CD4-positive, alpha-beta T cell treated with Interleukin-15 for 4 hours (primary cell): ENCODE results near the gene LRPAP1.

Experiments
- DNase-seq: peaks from one replicate; pipeline ENCODE4 v3.0.0-alpha.2; 2020; ENCODE audit warnings: low spot score

LRPAP1 gene

DNA sequence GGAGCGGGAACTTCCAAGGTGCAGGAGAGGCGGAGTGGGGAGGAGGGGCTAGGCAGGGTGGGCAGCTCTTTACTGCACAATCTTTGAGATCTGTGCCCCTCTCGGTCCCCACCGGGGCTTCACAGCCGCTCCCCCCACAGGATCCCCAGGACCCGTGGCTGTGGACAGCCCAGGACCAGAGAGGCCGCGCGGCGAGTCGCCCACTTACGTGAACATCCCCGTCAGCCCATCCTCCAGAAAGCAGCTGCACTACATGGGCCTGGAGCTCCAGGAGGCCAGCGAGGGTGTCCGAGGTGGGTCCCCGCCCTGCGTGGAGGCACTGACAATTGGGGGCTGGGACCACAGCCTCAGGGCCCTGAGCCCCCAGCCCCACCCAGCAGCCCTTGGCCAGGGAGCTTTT lies 32.1 kb downstream of the LRPAP1 start:
- DNase-seq: no peak

DNA sequence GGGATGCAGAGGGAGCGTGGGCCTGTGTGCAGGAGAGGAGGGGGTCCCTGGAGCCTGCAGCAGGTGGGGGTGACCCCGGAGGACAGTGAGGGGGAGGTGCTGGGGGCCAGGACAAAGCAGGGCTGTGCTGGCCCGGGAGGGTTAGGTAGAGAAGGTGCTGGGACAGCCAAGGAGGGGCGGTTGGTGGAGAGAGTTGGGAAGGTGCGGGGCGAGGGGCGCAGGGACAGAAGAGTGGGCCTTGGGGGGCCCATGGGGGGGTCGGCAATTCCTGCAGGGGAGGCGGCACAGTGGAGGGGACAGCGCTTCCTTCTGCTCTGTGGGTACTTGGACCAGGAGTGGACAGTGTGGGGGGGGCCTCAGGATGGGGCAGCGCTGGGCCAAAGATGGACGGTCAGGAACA lies 32.5 kb downstream of the LRPAP1 start:
- no peak for DNase-seq

DNA sequence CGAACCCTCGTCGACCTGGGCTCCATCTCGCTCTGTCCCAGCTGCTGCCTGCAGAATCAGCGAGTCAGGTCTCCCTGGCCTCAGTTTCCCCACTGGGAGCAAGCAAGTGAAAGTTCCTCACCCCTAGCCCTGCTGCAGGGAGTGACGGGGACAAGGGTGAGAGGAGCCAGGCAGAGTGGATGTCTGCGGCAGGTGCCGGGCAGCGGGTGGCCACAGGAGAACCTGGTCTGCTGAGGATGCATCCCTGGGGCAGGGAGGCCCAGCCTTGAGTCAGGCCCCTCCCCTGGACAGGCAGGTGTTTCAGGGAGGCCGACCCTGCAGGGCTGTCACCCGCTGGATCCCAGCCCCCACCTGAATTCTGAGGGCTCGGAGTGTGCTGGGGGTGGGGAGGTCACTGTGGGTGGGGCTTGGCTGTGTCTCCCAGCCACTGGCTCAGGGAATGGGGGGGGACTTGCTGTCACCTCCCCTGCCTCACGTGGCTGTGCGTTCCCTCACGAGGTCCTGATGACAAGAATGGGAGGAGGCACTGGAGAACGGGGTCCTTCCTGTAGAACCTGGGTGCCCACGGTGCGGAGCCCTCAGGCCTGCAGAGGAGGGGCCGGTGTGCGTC lies 33.2 kb downstream of the LRPAP1 start:
- no peak for DNase-seq

DNA sequence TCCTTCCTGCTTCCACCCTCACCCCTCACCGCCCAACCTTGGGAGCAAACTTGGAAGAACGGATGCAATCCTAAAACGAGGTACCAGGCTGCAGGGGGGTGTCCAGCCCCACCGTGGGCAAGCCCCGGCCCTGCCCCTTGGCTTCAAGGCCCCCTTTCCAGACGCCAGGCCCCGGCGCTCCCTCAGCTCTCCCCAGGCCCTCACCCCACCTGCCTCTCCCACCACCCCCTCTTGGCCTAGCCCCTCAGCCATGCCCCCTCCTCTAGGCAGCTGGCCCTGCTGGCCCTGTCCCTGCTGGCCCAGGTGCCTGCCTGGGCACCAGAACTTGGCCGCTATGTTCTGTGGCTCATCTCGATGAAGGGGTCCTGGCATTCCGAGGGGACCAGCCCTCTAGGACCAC lies 33.8 kb downstream of the LRPAP1 start:
- no peak for DNase-seq

DNA sequence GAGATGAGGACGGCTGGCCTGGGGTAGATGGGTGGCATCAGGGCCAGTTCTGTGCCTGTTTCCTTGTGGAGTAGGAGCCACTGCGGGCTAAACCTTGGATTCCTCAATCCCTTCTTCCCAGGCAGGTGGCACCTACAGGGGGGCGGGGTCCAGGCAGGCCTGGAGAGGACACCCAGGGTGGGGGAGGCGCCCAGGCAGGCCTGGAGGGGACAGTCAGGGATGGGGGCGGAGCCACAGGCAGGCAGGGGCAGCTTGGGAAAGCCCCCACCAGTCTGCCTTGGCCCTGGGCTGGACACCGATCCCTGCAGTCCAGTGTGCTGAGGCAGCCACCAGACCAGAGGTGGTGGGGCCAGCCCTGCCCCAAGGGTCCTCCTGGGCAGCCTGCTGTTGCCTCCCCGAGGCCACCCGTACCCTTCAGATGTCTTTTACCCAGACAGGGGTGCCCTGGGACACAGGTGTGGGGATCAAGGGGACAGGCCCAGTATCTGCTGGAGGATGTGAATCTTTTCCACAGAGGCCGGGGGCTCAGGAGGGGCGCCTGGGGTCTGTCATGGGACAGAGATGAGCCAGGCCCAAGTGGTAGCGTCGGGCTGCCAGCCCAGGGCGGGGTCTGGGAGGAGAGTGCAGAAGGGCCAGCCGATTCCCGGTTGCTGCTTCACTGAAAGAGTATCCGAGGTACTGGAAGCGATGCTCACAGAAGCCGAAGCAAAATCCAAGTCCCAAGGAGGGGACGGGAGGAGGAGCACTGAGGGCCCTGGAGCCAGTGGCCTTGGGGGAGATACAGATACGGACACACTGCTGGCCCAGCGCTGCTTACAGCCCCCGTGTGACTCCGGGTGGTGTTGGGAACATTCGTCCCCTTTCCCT lies 34.5 kb downstream of the LRPAP1 start:
- no peak for DNase-seq

DNA sequence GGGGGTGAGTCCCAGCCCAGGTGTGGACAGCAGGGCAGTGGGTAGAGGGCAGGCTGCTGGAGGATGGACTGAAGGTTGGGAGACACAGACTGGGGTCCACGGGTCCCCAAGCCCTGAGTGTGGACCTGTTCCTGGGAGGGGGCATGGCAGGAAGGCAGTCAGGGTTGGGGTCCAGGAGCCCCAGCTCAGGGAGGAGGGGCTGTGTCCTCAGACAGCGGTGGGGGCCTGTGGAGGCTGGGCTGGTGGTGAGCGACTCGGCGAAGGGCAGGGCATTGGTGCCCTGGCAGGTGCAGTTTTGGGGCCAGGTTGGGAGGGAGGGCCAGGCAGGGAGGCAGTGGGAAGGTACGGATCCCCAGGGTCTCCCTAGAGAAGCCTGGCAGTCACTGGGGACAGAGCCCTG lies 35.1 kb downstream of the LRPAP1 start:
- no peak for DNase-seq

DNA sequence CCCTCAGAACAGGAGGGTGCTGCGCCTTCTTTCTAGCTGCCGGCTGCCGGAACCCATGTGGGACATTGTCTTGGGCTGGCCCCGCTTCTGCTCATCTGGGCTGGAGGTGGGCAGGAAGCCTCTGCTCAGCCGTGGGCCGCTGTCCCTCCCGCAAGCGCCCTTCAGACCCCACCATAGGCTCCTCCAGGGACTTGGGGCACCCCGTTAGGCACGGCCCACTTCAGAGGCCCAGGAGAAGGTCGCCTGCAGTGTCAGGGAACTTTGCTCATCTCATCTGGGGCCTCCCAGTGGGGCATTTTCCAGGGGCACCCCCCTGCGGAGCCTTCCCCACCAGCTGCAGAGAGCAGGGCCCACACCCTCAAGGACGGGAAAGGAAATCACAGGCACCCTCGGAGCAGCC lies 36.2 kb downstream of the LRPAP1 start:
- no peak for DNase-seq

DNA sequence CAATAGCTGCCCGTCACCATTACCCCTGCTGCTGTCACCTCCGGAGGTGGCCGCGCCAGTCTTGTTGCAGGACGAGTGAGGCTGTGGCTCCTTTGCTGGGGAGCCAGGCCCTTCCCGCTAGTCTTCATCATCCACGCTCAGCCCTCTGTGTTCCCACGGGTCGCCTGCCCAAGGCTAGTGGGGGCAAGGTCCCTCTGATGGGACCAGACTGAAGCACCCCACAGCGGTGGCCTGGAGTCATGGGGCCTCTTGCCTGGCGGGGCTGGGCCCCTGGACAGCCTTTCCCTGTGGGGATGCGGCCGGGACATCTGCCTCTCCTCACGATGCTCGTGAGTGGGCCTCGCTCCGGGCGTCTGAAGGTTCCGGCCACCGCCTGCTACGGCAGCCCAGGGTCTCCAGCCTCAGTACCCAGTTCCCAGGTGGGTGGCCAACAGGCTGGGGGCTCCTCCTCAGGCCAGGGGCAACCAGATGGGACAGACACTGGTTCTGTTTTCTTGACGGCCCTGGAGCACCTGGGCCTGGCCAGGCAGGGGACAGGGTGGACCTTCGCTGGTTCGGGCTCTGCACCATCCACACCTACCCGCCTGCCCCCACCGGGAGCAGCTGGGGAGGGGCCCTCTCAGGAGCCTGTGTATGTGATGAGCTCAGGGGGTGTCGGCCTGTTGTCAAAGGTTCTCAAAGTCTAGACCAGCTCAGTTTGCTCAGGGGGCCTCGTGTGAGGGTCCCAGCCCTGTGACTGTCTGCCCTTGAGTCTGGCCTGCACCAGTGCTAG lies 36.8 kb downstream of the LRPAP1 start:
- DNase-seq: no peak

DNA sequence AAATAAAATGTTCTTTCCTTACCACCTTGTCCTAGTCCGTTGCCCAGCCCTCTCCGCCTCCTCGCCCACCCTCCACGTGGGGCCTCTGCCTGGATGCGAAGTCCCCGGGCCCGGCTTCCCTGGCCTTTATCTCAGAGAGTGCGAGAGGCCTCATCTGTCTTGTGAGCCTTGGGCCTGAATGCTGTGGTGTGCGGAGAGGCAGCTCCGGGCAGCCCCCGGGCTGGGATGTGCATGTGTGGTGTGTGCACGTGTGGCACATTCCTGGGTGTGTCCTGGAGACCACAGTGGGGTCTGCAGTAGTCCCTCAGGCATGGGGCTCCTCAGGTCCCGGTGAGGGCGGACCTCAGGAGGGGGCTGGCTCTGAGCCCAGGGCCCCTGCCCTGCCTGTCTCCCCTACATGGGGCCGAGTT lies 37.8 kb downstream of the LRPAP1 start:
- no peak for DNase-seq

DNA sequence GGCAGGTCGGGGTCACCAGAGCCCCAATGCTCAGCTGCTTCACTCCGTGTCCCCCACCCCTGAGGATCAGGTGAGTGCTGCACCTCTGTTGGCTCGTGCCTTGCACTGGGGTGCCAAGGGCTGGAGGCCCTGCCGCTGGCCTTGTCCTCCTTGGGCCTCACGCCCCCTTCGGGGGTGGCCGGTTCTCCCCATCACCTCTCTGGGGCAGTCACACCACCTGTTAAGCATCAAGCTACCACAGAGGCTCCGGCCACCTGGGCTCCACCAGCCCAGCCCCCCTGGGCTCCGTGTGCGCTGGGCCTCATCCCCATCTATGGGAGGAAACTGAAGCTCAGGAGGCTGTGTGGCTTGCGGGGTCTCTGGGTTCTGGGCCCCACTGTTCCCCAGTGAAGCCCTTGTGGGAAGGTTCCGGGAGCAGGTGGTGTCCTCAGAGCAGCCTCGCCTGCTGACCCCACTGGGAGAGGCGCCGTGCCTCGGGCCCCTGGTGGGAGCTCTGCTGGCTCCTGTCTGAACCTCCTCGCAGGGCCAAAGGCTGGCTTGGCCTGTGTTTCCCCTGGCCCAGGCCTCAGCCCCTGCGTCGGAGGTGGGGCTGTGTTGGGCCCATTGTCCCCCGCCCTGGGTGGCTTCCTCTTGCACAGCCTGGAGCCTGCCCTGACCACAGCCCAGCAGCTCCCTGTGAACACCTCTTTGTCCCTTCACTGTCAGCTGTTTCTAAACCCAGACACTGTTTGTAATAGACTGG lies 38.3 kb downstream of the LRPAP1 start:
- no peak for DNase-seq

DNA sequence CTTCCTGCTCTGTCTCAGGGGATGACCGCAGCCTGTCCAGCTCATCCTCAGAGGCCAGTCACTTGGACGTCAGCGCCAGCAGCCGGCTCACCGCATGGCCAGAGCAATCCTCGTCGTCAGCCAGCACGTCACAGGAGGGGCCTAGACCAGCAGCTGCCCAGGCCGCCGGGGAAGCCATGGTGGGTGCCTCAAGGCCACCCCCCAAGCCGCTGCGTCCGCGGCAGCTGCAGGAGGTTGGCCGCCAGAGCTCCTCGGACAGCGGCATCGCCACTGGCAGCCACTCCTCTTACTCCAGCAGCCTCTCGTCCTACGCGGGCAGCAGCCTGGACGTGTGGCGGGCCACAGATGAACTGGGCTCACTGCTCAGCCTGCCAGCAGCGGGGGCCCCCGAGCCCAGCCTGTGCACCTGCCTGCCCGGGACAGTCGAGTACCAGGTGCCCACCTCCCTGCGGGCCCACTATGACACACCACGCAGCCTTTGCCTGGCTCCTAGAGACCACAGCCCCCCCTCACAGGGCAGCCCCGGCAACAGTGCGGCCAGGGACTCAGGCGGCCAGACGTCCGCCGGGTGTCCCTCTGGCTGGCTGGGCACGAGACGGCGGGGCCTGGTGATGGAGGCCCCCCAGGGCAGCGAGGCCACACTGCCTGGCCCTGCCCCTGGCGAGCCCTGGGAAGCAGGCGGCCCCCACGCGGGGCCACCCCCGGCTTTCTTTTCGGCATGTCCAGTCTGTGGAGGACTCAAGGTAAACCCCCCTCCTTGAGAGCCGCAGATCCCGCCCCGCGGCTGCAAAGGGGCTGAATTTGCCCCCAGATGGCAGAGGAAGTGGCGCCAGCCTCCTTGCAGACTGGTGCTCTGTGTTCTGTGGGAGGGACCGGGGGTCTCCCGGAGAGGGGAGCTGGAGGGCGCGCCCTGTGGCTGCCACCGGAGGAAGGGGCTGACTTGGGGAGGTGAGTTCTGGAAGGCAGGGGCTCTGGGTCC lies 39.2 kb downstream of the LRPAP1 start:
- DNase-seq: no peak

DNA sequence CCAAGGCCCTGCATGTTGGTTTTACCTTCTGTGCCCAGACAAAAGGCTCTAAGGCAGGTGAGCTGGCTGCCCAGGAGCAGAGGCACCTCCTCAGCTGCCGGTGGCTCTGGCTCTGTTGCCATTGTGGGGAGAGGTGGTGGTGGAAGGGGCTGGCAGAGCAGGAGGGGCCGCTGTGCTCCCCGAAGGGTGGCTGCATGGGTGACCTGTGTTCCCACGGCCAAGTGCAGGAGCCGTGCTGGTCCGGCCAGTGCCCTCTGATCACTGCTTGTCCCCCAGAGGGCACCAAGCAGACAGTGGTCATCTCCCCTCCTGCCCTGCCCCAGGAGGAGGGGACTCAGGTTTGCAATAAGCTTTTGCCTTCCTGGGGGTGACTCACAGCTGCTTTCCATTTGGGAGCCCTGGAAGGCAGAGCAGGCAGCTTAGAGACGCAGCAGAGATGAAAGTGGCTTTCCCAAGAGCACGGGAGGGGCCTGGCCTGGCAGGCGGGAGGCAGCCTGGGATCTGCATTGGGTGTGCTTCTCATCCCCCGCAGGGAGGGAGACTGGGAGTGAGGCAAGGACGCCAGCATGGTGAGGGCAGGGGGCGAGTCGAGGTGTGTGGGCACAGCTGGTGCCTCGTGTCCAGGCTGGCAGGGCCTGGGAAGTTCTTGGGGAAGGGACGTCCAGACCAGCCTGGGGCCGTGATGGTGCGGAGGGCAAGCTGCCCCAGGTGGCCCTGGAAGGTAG lies 40.4 kb downstream of the LRPAP1 start:
- DNase-seq: no peak

DNA sequence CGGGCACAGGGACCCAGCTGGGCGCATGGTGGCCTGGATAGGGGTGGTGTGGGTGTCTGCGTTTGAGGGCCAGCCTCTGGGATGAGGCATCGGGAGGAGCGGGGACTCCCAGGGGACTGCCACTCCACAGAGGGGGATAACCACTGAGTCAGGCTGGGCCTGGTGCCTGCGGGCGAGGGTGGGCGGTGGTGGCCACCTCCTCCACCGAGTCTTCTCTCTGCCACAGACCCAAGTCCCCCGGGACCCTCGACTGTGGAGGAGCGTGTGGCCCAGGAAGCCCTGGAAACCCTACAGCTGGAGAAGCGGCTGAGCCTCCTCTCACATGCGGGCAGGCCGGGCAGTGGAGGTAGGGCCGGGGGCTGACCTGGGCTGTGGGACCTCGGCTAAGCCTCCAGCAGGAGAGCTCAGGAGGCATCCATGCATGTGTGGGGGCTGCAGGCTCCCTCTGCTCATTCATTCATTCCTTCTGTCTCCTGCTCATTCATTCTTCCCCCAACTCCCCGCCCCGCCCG lies 42.7 kb downstream of the LRPAP1 start:
- DNase-seq: no peak

DNA sequence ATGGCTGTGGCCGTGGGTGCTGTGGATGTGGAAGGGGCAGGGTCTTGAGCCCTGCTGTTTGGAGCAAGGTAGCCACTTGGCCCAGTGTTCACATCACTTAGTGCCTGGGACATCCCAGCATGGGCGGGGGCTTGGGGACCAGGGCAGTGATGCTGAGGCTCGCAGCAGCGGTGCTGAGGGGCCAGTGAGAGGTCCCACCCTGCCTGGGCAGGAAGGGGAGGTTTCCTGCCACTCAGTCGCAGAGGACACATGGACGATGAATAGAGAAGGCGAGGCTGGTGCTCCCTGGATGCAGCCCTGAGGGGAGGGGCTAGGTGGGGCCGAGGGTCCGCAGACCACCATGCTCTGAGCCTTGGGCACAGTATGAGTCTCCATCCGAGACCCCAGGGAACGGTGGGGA lies 43.4 kb downstream of the LRPAP1 start:
- DNase-seq: no peak

DNA sequence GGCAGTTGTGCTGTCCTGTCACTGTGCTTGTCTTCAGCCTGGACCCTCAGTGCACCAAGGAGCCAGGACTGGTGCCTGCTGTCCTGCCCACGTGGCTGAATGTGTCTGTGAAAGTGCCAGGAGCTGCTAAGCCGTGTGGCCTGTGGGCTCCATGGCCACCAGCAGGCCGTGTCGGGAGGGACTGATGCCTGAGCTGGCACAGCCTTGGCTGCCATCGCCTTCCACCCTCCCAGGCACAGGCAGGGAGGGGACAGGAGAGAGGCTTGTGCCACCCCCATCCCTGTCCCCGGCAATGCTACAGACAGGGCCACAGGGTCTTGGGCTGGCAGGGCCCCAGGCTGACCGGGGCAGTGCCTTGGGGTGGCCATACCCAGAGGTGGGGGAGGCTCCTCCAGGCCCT lies 44.4 kb downstream of the LRPAP1 start:
- DNase-seq: no peak

DNA sequence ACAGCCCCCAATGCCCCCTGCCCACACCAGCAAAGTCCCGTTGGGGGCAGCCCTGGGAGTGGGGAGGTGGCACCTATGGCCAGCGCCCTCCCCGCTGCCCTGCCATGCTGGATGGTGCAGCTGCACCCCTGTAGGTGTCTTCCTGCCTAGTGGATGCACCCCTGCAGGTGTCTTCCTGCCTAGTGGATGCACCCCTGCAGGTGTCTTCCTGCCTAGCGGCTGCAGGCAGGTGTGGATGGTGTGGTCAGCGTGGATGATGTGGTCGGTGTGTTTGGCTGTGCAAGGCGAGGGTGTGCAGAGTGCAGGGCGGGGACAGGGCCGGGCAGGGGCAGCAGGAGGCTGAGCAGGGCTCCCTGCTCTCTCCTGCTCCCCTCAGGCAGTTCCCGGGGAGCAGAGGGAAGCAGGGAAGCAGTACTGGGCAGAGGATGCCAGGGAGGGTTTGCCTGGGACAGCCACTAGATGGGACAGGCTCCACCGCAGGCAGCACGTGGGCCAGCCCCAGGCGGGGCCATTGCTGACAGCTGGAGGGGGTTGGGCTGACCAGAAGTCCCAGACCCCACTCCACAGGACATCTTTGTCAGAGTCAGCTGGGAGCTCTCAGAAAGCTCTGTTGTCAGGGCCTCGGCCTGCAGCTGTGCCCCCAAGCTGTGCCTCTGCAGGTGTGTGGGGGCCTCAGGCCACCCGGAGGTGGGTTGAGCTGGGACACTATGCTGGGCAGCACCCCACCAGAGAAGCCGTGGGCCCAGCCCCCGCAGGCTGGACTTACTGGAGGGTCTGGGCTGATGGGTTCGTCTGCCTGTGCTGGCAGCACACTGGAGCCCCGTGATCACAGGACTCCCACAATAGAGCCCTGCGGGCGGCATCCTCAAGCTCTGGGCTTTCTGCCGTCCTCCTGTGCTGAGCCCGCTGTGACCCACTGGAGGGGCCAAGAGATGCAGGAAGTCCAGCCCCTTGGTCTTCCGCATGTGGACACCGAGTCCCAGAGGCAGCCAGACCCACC lies 45.4 kb downstream of the LRPAP1 start:
- no peak for DNase-seq

DNA sequence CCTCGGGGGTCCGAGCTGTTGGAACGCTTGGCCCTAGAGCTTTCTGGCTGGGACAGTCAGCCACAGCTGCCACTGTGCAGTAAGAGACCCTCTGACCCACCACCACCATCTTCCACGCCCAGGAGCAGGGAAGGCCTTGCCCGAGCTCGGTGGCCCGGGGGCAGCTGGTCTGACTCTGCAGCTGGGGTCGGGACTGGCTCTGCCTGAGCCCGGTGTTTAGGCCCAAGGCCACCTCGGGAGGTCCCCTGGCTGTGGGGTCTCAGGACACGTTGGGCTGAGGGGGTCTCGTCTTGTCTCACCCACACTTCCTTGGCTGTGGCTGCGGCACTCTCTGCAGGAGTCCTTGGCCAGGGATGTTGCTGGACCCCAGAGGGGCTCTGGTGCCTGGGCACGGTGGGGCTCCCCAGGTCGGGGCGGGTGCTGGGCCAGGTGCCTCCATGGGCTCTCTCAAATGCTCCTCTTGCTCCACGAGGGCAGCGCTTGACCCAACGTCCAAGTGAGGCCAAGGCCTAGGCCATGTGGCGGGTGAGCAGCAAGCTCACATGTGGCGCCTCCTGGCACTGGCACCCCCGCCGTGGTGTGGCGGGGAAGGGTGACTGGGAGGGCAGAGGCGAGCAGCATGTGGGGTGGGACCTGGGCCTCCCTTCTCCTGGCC lies 46.2 kb downstream of the LRPAP1 start:
- DNase-seq: no peak

DNA sequence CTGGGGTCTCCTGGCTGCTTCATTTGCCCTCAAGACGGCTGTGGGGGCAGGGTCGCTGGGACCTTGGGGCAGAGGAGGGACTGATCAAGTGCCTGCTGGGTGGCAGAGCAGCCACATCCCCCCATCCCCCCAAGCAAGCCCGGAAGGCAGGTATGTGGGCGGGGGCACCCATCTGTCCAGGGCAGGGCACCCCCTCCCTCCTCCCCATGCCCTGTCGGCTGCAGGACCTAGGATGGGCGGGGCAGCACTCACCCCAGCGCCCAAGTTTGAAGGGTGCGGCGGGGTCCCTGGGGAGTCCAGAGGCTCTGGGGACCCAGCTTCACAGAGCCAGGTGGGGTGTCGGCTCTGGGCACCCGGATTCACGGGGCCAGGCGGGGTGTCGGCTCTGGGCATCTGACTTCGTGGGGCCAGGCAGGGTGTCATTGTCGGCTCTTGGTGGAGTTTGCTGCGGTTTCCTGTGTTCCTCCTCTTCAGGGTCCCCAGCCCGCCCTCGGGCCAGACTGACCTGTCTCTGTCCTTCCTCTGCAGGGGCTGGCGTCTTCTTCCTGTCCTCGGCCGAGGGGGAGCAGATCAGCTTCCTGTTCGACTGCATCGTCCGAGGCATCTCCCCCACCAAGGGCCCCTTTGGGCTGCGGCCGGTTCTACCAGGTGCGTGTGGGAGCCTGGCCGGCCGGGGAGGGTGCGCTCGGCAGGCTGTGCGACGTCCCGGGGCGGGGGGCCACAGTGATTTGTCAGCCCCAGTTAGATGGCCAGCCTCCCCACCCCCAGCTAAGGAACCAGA lies 47.0 kb downstream of the LRPAP1 start:
- DNase-seq: no peak
